Omental fat pad (tissue), 4 donors: ENCODE data around the gene URB1. TPM values are rescaled to one million over a fixed set of nuclear protein-coding genes. Genes with fewer than 3 reads are reported as not detected.
A peak's percentile ranks its signal among the peaks of the same experiment; 100 is the strongest.

Source experiments
- ATAC-seq: fragments of 150-250 bp; one replicate; pipeline ENCODE4 v1.9.1; 2016; ENCODE audit warnings: mild to moderate bottlenecking, moderate library complexity; ENCODE audit not compliant: low FRiP score
- DNase-seq: peaks from one replicate; pipeline ENCODE4 v3.0.0-alpha.2; 2019; ENCODE audit warnings: low spot score
- CTCF ChIP-seq, 3 donors: fragments of 450-650 bp; IDR thresholded peaks; one replicate each; pipeline ENCODE4 v1.5.1; 2016 to 2017; ENCODE audit warnings: antibody characterized with exemption in 3 of 3, mild to moderate bottlenecking in 3 of 3, moderate library complexity in 2 of 3
- total RNA-seq, 4 donors: library from RNA; depleted of rRNA; stranded (reverse); fragments of >200 nt; gene quantifications; one replicate each; pipeline ENCODE4 v1.1.0, GENCODE V29; 2016

The URB1 gene
- total RNA-seq, 4 donors from 2014 or later = 17.3 to 48.5 (median 17.4) TPM

GRCh38 chr21:32425628-32426027 is 32.8 kb upstream of the URB1 start:
- ATAC-seq (no peak), DNase-seq (no peak)

GRCh38 chr21:32424674-32425073 is 31.9 kb upstream of the URB1 start:
- ATAC-seq (peak; percentile 19), DNase-seq (no peak)
- no peak for TF ChIP-seq CTCF (IDR thresholded peaks at IDR 0.05)

More at GRCh38 chr21:32425628-32426027, 32.8 kb upstream of the URB1 start:
- no peak for TF ChIP-seq CTCF (IDR thresholded peaks at IDR 0.05)

- no peak for DNase-seq
- ATAC-seq = no peak
- no peak for TF ChIP-seq CTCF (IDR thresholded peaks at IDR 0.05)
These were observed 31.4 kb upstream of the URB1 start for GRCh38 chr21:32424191-32424535.

GRCh38 chr21:32423320-32424190 is 30.7 kb upstream of the URB1 start:
- ATAC-seq = no peak

GRCh38 chr21:32422064-32422463 is 29.3 kb upstream of the URB1 start:
- ATAC-seq (no peak), DNase-seq (no peak)
- no peak for TF ChIP-seq CTCF (IDR thresholded peaks at IDR 0.05)

More at GRCh38 chr21:32423320-32424190, 30.7 kb upstream of the URB1 start:
- TF ChIP-seq CTCF (IDR thresholded peaks at IDR 0.05) = no peak
- DNase-seq = no peak

GRCh38 chr21:32418146-32418545 is 25.3 kb upstream of the URB1 start:
- no peak for ATAC-seq
- TF ChIP-seq CTCF (IDR thresholded peaks at IDR 0.05) = no peak
- DNase-seq = no peak
